GM12873 (cell line): ENCODE results near the gene LILRB4.

Experiments used
- TF ChIP-seq, protein P1 (sequence below): IDR thresholded peaks from 2 replicates; pipeline ENCODE4 v1.5.1; 2012; ENCODE audit warnings: low read depth, mild to moderate bottlenecking, moderate library complexity, low read length, control low read depth; ENCODE audit not compliant: insufficient read depth; ENCODE audit errors: missing control alignments

The LILRB4 gene

DNA sequence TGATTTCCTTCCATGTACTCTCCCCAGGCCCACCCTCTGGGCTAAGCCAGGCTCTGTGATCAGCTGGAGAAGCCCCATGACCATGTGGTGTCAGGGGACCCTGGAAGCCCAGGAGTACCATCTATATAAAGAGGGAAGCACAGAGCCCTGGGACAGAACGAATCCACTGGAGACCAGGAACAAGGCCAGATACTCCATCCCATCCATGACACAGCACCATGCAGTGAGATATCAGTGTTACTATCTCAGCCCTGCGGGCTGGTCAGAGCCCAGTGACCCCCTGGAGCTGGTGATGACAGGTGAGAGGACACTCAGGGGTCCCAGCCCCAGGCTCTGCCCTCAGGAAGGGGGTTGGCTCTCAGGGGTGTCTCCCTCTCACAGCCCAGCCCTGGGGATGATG is 34.0 kb downstream of the LILRB4 start:
- TF ChIP-seq, protein P1, sequence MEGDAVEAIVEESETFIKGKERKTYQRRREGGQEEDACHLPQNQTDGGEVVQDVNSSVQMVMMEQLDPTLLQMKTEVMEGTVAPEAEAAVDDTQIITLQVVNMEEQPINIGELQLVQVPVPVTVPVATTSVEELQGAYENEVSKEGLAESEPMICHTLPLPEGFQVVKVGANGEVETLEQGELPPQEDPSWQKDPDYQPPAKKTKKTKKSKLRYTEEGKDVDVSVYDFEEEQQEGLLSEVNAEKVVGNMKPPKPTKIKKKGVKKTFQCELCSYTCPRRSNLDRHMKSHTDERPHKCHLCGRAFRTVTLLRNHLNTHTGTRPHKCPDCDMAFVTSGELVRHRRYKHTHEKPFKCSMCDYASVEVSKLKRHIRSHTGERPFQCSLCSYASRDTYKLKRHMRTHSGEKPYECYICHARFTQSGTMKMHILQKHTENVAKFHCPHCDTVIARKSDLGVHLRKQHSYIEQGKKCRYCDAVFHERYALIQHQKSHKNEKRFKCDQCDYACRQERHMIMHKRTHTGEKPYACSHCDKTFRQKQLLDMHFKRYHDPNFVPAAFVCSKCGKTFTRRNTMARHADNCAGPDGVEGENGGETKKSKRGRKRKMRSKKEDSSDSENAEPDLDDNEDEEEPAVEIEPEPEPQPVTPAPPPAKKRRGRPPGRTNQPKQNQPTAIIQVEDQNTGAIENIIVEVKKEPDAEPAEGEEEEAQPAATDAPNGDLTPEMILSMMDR = no peak

DNA sequence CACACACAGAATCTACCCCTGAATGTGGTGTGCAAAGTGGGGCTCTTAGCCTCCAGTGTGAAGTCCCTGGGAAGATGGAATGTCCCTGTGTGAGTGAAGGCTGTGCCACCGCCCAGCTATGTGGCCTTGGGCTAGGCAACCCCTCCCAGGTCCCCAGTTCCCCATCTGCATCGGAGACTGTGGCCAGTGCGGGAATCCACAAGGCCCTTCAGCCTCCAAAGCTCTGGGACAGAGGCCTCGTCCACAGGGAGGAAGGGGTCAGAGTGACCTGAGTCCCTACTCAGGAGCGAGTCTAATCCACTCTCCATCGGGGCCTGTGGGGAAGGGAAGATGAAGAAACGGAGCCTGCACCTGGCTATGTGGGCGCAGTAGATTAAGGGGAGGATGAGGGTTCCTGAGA is 42.1 kb downstream of the LILRB4 start:
- TF ChIP-seq, protein P1 = no peak

DNA sequence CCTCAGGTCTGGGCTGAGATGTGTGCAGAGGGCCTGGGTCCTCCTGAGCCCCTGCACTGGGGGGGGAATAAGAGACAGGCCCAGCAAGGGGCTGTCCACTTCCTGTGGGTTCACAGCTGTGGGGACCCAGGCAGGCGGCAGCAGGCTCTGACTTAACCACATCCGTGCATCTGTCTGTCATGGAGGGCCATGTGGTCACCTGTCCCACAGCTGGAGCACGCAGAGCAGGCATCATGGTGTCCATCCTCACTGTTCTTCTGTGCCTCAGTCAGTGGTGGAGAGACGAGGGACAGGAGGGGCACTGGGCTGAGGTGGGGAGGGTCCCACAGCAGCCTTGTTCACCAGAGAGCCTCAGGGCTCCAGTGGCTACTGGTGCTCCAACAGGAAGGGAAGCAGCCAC is 45.2 kb downstream of the LILRB4 start:
- TF ChIP-seq, protein P1 = no peak

DNA sequence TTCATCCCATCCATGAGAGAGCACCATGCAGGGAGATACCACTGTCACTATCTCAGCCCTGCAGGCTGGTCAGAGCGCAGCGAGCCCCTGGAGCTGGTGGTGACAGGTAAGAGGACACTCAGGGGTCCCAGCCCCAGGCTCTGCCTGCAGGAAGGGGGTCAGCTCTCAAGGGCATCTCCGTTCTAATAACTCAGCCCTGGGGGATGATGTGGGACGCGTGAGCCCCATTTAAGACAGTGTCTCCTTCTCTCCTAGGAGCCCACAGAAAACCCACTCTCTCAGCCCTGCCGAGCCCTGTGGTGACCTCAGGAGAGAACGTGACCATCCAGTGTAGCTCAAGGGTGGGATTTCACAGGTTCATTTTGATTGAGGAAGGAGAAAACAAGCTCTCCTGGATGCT is 46.0 kb downstream of the LILRB4 start:
- TF ChIP-seq, protein P1 = no peak

DNA sequence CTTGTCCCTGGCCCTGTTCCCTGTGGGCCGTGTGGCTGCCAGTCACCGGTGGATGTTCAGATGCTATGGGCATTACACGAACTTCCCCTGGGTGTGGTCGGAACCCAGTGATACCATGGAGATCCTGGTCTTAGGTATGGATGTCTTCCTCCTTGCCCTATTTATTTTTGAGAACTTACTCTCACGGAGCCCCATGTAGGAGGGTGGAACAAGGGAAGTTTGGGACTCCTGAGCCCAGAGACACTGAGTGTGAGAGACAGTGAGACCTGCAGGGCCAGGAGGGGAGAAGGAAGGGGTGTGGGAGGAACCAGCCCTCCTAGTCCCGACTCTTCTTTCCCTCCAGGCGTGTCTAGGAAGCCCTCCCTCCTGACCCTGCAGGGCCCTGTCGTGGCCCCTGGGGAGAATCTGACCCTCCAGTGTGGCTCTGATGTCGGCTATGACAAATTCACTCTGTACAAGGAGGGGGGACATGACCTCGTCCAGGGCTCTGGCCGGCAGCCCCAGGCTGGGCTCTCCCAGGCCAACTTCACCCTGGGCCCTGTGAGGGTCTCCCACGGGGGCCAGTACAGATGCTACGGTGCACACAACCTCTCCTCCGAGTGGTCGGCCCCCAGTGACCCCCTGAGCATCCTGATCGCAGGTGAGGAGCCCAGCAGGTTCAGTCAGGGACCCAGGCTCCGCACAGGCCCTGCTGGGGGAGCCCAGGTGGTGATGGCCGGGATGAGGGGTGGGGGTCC is 46.6 kb downstream of the LILRB4 start:
- TF ChIP-seq, protein P1 = no peak
